ENCODE results near the gene GOLGA6B.
"Not testable (repeated sequence)": the region's sequence is repeated elsewhere in the genome, so short reads cannot be mapped to it uniquely, and the experiment has no call there.

GOLGA6B gene

GRCh38 chr15:72654397-72654796 lies at the start of gene GOLGA6B:
Gene GOLGA6B, plus strand, starts transcription at chr15:72654697. Its CDS starts 41 bp downstream, at chr15:72654738.
- not testable (repeated sequence) for DNase-seq

GRCh38 chr15:72604794-72605193 lies 49.7 kb upstream of the GOLGA6B start:
- DNase-seq: no peak

- not testable (repeated sequence) for DNase-seq
Measured at GRCh38 chr15:72608084-72608483, 46.4 kb upstream of the GOLGA6B start.

GRCh38 chr15:72609862-72610261 lies 44.6 kb upstream of the GOLGA6B start:
- no peak for DNase-seq

GRCh38 chr15:72612324-72612723 lies 42.2 kb upstream of the GOLGA6B start:
- not testable (repeated sequence) for DNase-seq

GRCh38 chr15:72614810-72615532 lies 39.5 kb upstream of the GOLGA6B start:
- DNase-seq: no peak

- peak in 1 of 2 donors; percentile 4 for DNase-seq
Measured at GRCh38 chr15:72615533-72616233, 38.8 kb upstream of the GOLGA6B start.

GRCh38 chr15:72616491-72617210 lies 37.8 kb upstream of the GOLGA6B start:
- DNase-seq: no peak

GRCh38 chr15:72623854-72624253 lies 30.6 kb upstream of the GOLGA6B start:
- not testable (repeated sequence) for DNase-seq

GRCh38 chr15:72626153-72626552 lies 28.3 kb upstream of the GOLGA6B start:
- not testable (repeated sequence) for DNase-seq

- not testable (repeated sequence) for DNase-seq
Measured at GRCh38 chr15:72628249-72629067, 26.0 kb upstream of the GOLGA6B start.

- DNase-seq: not testable (repeated sequence)
Measured at GRCh38 chr15:72629068-72629570, 25.4 kb upstream of the GOLGA6B start.

- peak; percentile 66 to 71 for DNase-seq
Measured at GRCh38 chr15:72636519-72637282, 17.8 kb upstream of the GOLGA6B start.

- DNase-seq: not testable (repeated sequence)
Measured at GRCh38 chr15:72639759-72640483, 14.6 kb upstream of the GOLGA6B start.

GRCh38 chr15:72642271-72642670 lies 12.2 kb upstream of the GOLGA6B start:
- DNase-seq: not testable (repeated sequence)

- not testable (repeated sequence) for DNase-seq
Measured at GRCh38 chr15:72648631-72649253, 5.8 kb upstream of the GOLGA6B start.

GRCh38 chr15:72656014-72656413 lies 1.5 kb downstream of the GOLGA6B start:
- not testable (repeated sequence) for DNase-seq

GRCh38 chr15:72661081-72661480 lies 6.6 kb downstream of the GOLGA6B start:
- not testable (repeated sequence) for DNase-seq

- DNase-seq: not testable (repeated sequence)
Measured at GRCh38 chr15:72663931-72664330, 9.4 kb downstream of the GOLGA6B start.

GRCh38 chr15:72665706-72666105 lies 11.2 kb downstream of the GOLGA6B start:
- DNase-seq: not testable (repeated sequence)

All from CD4-positive, alpha-beta T cell treated with Interleukin-1 beta for 1 hour (primary cell).